Gastrocnemius medialis (tissue), 4 donors: ENCODE results near the gene GALK2.

ENCODE experiments used
- CTCF ChIP-seq, 5 experiments: fragments of 450-650 bp in 3 of 5; fragments of 200-600 bp in 2 of 5; sonication (generic) in 2 of 5; IDR thresholded peaks in 4 of 5; conservative IDR thresholded peaks in 1 of 5; 1 replicate in 4 of 5; 2 replicates in 1 of 5; pipeline ENCODE4 v1.5.1; 2016 to 2019; ENCODE audit warnings: antibody characterized with exemption in 5 of 5, mild to moderate bottlenecking in 3 of 5, moderate library complexity in 3 of 5
- POLR2A ChIP-seq, 2 donors: fragments of 450-650 bp; IDR thresholded peaks; one replicate each; pipeline ENCODE4 v1.6.1; 2017; ENCODE audit warnings: antibody characterized with exemption in 2 of 2, mild to moderate bottlenecking in 2 of 2, moderate library complexity in 2 of 2

- TF ChIP-seq CTCF (IDR thresholded peaks at IDR 0.05 in 4 of 5, conservative IDR thresholded peaks at IDR 0.05 in 1 of 5), result no peak
- no peak for TF ChIP-seq POLR2A (IDR thresholded peaks at IDR 0.05)
Observed at GRCh38 chr15:49148727-49149126, 21.3 kb upstream of the GALK2 start.
